CD4-positive, alpha-beta T cell treated with Interleukin-21 for 1 hour (primary cell): ENCODE measurements around the gene TBXAS1.

ENCODE experiments used
- DNase-seq: peaks from one replicate; pipeline ENCODE4 v3.0.0-alpha.2; 2020

The TBXAS1 gene

GRCh38 chr7:140031364-140031763 is 202.3 kb downstream of the TBXAS1 start:
- DNase-seq, result no peak

GRCh38 chr7:140033036-140033435 is 204.0 kb downstream of the TBXAS1 start:
- DNase-seq, result no peak

GRCh38 chr7:140033779-140034363 is 204.8 kb downstream of the TBXAS1 start:
- no peak for DNase-seq

GRCh38 chr7:140034421-140034820 is 205.4 kb downstream of the TBXAS1 start:
- DNase-seq, result no peak

GRCh38 chr7:140035400-140036223 is 206.5 kb downstream of the TBXAS1 start:
- no peak for DNase-seq

- DNase-seq, result peak; percentile 28
Measured at GRCh38 chr7:140036224-140036962, 207.3 kb downstream of the TBXAS1 start.

GRCh38 chr7:140039066-140039465 is 210.0 kb downstream of the TBXAS1 start:
- DNase-seq, result no peak

GRCh38 chr7:140039896-140040295 is 210.8 kb downstream of the TBXAS1 start:
- DNase-seq, result no peak

GRCh38 chr7:140041659-140042385 is 212.8 kb downstream of the TBXAS1 start:
- DNase-seq, result no peak

- DNase-seq, result no peak
Measured at GRCh38 chr7:140042386-140042670, 213.3 kb downstream of the TBXAS1 start.

GRCh38 chr7:140044251-140044650 is 215.2 kb downstream of the TBXAS1 start:
- no peak for DNase-seq

GRCh38 chr7:140045697-140046096 is 216.6 kb downstream of the TBXAS1 start:
- DNase-seq, result no peak

GRCh38 chr7:140047197-140047596 is 218.1 kb downstream of the TBXAS1 start:
- no peak for DNase-seq

GRCh38 chr7:140048138-140048537 is 219.1 kb downstream of the TBXAS1 start:
- no peak for DNase-seq

GRCh38 chr7:140048989-140049338 is 219.9 kb downstream of the TBXAS1 start:
- no peak for DNase-seq

GRCh38 chr7:140049339-140050024 is 220.4 kb downstream of the TBXAS1 start:
- no peak for DNase-seq

- no peak for DNase-seq
Measured at GRCh38 chr7:140050100-140050499, 221.0 kb downstream of the TBXAS1 start.

GRCh38 chr7:140051820-140052219 is 222.8 kb downstream of the TBXAS1 start:
- DNase-seq, result no peak

- peak; percentile 13 for DNase-seq
Measured at GRCh38 chr7:140053812-140054539, 224.9 kb downstream of the TBXAS1 start.

GRCh38 chr7:140054751-140055150 is 225.7 kb downstream of the TBXAS1 start:
- DNase-seq, result no peak

GRCh38 chr7:140055833-140056232 is 226.8 kb downstream of the TBXAS1 start:
- no peak for DNase-seq
